Measurements from ENCODE around the gene DNASE1L3.

GRCh38 chr3:58236527-58237237 lies 25.9 kb upstream of the DNASE1L3 start:
- TF ChIP-seq, protein P1, sequence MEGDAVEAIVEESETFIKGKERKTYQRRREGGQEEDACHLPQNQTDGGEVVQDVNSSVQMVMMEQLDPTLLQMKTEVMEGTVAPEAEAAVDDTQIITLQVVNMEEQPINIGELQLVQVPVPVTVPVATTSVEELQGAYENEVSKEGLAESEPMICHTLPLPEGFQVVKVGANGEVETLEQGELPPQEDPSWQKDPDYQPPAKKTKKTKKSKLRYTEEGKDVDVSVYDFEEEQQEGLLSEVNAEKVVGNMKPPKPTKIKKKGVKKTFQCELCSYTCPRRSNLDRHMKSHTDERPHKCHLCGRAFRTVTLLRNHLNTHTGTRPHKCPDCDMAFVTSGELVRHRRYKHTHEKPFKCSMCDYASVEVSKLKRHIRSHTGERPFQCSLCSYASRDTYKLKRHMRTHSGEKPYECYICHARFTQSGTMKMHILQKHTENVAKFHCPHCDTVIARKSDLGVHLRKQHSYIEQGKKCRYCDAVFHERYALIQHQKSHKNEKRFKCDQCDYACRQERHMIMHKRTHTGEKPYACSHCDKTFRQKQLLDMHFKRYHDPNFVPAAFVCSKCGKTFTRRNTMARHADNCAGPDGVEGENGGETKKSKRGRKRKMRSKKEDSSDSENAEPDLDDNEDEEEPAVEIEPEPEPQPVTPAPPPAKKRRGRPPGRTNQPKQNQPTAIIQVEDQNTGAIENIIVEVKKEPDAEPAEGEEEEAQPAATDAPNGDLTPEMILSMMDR (IDR thresholded peaks at IDR 0.05; ENCODE audit: poor library complexity), result no peak
- no peak for TF ChIP-seq EZH2 (IDR thresholded peaks at IDR 0.05; ENCODE audit: borderline replicate concordance)
- TF ChIP-seq EZH2phosphoT487 (IDR thresholded peaks at IDR 0.05; ENCODE audit: low read depth, severe bottlenecking, unreplicated experiment), result no peak
